ENCODE measurements around the gene SMIM41.

GRCh38 chr12:52055731-52056711 is 23.5 kb upstream of the SMIM41 start:
- TF ChIP-seq GATA3 (IDR thresholded peaks at IDR 0.05; ENCODE audit: low read depth, low read length): no peak
- TF ChIP-seq GATA2 (IDR thresholded peaks at IDR 0.05; ENCODE audit: low read depth, low read length): no peak
